SK-N-DZ (cell line): ENCODE measurements around the gene DHCR7.

Experiments used
- DNase-seq: peaks from one replicate; pipeline ENCODE4 v3.0.0-alpha.2; 2015; ENCODE audit warnings: low spot score

DHCR7 gene

GRCh38 chr11:71420455-71421241, 27.5 kb downstream of the DHCR7 start:
- peak; percentile 50 for DNase-seq

GRCh38 chr11:71418643-71419042, 29.6 kb downstream of the DHCR7 start:
- no peak for DNase-seq

GRCh38 chr11:71414645-71415044, 33.5 kb downstream of the DHCR7 start:
- DNase-seq = no peak

GRCh38 chr11:71410363-71410966, 37.7 kb downstream of the DHCR7 start:
- DNase-seq = no peak

- no peak for DNase-seq
Observed at GRCh38 chr11:71408826-71409225, 39.4 kb downstream of the DHCR7 start.

- no peak for DNase-seq
Observed at GRCh38 chr11:71407356-71407755, 40.8 kb downstream of the DHCR7 start.

GRCh38 chr11:71406681-71407080, 41.5 kb downstream of the DHCR7 start:
- DNase-seq = no peak

GRCh38 chr11:71404209-71404608, 44.0 kb downstream of the DHCR7 start:
- no peak for DNase-seq

- DNase-seq = no peak
Observed at GRCh38 chr11:71402878-71403277, 45.3 kb downstream of the DHCR7 start.

- no peak for DNase-seq
Observed at GRCh38 chr11:71400216-71400615, 48.0 kb downstream of the DHCR7 start.

- no peak for DNase-seq
Observed at GRCh38 chr11:71399341-71399740, 48.9 kb downstream of the DHCR7 start.

GRCh38 chr11:71397961-71398360, 50.2 kb downstream of the DHCR7 start:
- DNase-seq = no peak

GRCh38 chr11:71397331-71397860, 50.8 kb downstream of the DHCR7 start:
- no peak for DNase-seq

- DNase-seq = no peak
Observed at GRCh38 chr11:71396548-71397123, 51.6 kb downstream of the DHCR7 start.

GRCh38 chr11:71395774-71396173, 52.4 kb downstream of the DHCR7 start:
- DNase-seq = no peak

GRCh38 chr11:71395263-71395560, 53.0 kb downstream of the DHCR7 start:
- DNase-seq = no peak

- no peak for DNase-seq
Observed at GRCh38 chr11:71393283-71393682, 54.9 kb downstream of the DHCR7 start.

- DNase-seq = no peak
Observed at GRCh38 chr11:71391796-71392195, 56.4 kb downstream of the DHCR7 start.

GRCh38 chr11:71391352-71391751, 56.8 kb downstream of the DHCR7 start:
- no peak for DNase-seq

- no peak for DNase-seq
Observed at GRCh38 chr11:71388637-71389235, 59.5 kb downstream of the DHCR7 start.

- DNase-seq = no peak
Observed at GRCh38 chr11:71387784-71388636, 60.2 kb downstream of the DHCR7 start.

- no peak for DNase-seq
Observed at GRCh38 chr11:71387200-71387599, 61.0 kb downstream of the DHCR7 start.
